Thyroid gland (tissue), 4 donors: ENCODE data around the gene RALGAPA1.

Experiments used
- POLR2A ChIP-seq, 2 donors: fragments of 450-650 bp; IDR thresholded peaks; one replicate each; pipeline ENCODE4 v1.6.1; 2017; ENCODE audit warnings: antibody characterized with exemption in 2 of 2, mild to moderate bottlenecking in 2 of 2, moderate library complexity in 1 of 2
- TF ChIP-seq, protein P1 (sequence below), 6 experiments: fragments of 200-600 bp in 3 of 6; fragments of 450-650 bp in 3 of 6; sonication (generic) in 3 of 6; IDR thresholded peaks; one replicate each; pipeline ENCODE4 v1.5.1; 2016 to 2019; ENCODE audit warnings: antibody characterized with exemption in 6 of 6, mild to moderate bottlenecking in 2 of 6, inconsistent platforms in 1 of 6, moderate library complexity in 1 of 6

DNA sequence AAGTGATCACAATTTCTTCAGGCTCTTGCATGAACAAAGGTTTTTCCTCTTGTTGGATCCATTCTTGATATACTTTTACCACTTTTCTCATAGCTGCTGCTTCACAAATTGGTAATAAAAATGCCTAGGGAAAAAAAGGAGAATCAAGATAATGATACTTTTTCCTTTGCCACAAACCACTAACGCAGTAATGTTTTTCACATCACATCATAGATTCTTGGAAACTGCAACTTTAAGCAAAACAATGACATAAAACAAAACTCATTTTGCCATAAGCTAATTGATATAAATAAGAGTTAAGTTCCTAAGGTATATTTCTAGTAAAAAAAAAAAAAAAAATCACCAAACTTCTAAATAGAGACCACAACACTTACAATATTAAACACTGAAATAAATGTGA is 66.7 kb downstream of the RALGAPA1 start:
- TF ChIP-seq POLR2A (IDR thresholded peaks at IDR 0.05), result no peak
- TF ChIP-seq, protein P1, sequence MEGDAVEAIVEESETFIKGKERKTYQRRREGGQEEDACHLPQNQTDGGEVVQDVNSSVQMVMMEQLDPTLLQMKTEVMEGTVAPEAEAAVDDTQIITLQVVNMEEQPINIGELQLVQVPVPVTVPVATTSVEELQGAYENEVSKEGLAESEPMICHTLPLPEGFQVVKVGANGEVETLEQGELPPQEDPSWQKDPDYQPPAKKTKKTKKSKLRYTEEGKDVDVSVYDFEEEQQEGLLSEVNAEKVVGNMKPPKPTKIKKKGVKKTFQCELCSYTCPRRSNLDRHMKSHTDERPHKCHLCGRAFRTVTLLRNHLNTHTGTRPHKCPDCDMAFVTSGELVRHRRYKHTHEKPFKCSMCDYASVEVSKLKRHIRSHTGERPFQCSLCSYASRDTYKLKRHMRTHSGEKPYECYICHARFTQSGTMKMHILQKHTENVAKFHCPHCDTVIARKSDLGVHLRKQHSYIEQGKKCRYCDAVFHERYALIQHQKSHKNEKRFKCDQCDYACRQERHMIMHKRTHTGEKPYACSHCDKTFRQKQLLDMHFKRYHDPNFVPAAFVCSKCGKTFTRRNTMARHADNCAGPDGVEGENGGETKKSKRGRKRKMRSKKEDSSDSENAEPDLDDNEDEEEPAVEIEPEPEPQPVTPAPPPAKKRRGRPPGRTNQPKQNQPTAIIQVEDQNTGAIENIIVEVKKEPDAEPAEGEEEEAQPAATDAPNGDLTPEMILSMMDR (IDR thresholded peaks at IDR 0.05), result no peak
